ENCODE data around the gene APPL2.

APPL2 gene

DNA sequence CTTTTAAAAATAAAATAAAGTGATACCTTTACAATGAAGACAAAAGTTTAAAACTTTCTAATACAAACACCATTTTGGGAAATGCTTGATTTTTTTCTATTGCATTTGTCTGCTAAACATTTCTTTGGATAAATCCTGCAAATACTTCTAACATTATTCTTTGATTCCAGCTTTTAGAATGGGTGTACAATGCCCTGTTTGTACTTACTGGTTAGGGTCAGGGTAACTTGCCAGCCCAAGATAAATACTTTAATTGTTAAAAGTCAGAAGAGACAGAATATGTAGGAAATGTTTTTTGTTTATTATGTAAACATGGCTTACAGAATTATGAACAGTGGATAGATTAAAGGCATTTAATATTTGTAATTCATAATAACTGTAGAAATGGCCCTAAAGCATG is 68.0 kb downstream of the APPL2 start:
- no peak overlapping the region for H3K4me3 ChIP-seq (ENCODE audit: low read depth, low read length)
- no peak for DNase-seq (ENCODE audit: low read depth)
- TF ChIP-seq CTCF (conservative IDR thresholded peaks at IDR 0.05; ENCODE audit: low read depth, low read length), result no peak

GRCh38 chr12:105167346-105167745 is 68.6 kb downstream of the APPL2 start:
- no peak for DNase-seq (ENCODE audit: low read depth)
- H3K4me3 ChIP-seq (ENCODE audit: low read depth, low read length), result no peak overlapping the region
- TF ChIP-seq CTCF (conservative IDR thresholded peaks at IDR 0.05; ENCODE audit: low read depth, low read length), result no peak

- no peak for TF ChIP-seq CTCF (conservative IDR thresholded peaks at IDR 0.05; ENCODE audit: low read depth, low read length)
- H3K4me3 ChIP-seq (ENCODE audit: low read depth, low read length), result no peak overlapping the region
- peak; percentile 72 for DNase-seq (ENCODE audit: low read depth)
These were observed 69.2 kb downstream of the APPL2 start for GRCh38 chr12:105166736-105167135.

- no peak for TF ChIP-seq CTCF (conservative IDR thresholded peaks at IDR 0.05; ENCODE audit: low read depth, low read length)
- no peak overlapping the region for H3K4me3 ChIP-seq (ENCODE audit: low read depth, low read length)
- peak; percentile 23 for DNase-seq (ENCODE audit: low read depth)
These were observed 71.9 kb downstream of the APPL2 start for GRCh38 chr12:105164068-105164467.

DNA sequence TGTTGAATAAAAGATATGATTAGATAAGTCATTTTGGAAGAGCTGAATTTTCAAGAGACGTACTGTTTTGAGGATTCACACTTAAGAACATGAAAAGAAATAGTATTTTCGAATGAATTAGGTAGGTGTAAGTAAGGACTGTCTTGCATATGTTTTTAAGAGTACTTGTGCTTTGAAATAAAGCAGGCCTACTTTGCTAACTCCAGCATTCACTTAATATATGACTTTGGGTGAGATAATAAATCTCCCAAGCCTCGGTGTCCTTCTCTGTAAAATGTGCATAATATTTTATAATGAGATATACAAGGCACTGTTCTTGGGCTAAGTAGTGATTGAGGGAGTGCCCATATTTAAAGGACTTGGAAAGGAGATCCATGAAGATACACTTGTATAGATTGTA is 73.8 kb downstream of the APPL2 start:
- no peak for DNase-seq (ENCODE audit: low read depth)
- H3K4me3 ChIP-seq (ENCODE audit: low read depth, low read length), result no peak overlapping the region
- no peak for TF ChIP-seq CTCF (conservative IDR thresholded peaks at IDR 0.05; ENCODE audit: low read depth, low read length)

DNA sequence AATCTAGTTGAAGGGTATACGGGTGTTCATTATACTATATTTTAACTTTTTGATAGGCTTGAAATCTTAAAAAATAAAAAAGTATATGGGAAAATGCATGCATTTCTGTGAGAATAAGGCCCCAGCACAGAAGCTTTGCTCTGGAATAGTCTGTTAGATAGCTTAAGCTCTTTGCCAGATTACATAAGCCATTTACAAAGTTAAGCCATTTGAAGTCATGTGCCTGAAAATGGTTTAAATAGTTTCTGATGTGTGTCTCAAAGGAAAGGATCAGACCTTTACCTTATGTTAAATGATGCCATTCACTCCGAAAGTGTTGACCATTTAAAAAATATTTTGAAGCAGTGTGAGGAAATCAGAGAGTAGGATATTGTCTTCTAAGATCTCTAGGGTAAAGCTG is 77.1 kb downstream of the APPL2 start:
- no peak for TF ChIP-seq CTCF (conservative IDR thresholded peaks at IDR 0.05; ENCODE audit: low read depth, low read length)
- DNase-seq (ENCODE audit: low read depth), result no peak
- no peak overlapping the region for H3K4me3 ChIP-seq (ENCODE audit: low read depth, low read length)

DNA sequence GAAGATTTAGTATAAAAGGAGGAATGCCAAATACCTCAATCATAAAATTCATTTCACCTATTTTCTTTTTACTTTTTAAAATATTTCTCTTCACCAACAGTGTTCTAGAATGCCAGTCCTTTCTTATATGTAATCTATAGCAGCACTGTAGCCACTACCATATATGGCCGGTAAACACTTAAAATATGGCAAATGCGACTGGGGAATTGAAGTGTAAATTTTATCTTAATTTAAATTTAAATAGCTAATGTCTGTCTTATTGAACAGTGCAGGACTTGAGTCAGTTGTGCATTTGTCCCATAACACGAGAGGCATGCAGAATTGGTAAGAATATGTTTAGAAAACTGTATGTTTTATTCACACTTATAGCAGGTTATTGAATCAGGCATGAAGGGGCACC is 78.4 kb downstream of the APPL2 start:
- no peak for DNase-seq (ENCODE audit: low read depth)
- no peak for TF ChIP-seq CTCF (conservative IDR thresholded peaks at IDR 0.05; ENCODE audit: low read depth, low read length)

More for the DNA sequence above, 78.4 kb downstream of the APPL2 start:
- no peak overlapping the region for H3K4me3 ChIP-seq (ENCODE audit: low read depth, low read length)

Measured in choroid plexus epithelial cell (primary cell).